H1 (cell line): ENCODE measurements around the gene NTRK2. TPM values are rescaled to one million over a fixed set of nuclear protein-coding genes. Genes with fewer than 3 reads are reported as not detected.

Source experiments
- CTCF ChIA-PET: fragments of 300-600 bp; sonication (Branson Sonifier 250); formaldehyde crosslinking; loops from one replicate; lab custom pipeline; 2021; ENCODE audit not compliant: partially characterized antibody; lab: Charles Lee
- POLR2A ChIA-PET: fragments of 300-600 bp; sonication (Branson Sonifier 250); formaldehyde crosslinking; loops from one replicate; lab custom pipeline; 2021; ENCODE audit warnings: inconsistent platforms; ENCODE audit not compliant: partially characterized antibody; lab: Charles Lee
- DNase-seq, 2 experiments: peaks; one replicate each; pipeline versions ENCODE4 v3.0.0 to v3.0.0-alpha.2; 2010 to 2022; ENCODE audit warnings: low spot score in 2 of 2, low read depth in 1 of 2, mixed read lengths in 1 of 2
- FAIRE-seq: peaks from 2 replicates; lab custom pipeline; 2011; peaks lifted over from hg19 to GRCh38; lab: Jason Lieb, UNC
- H2AFZ ChIP-seq: 2 replicates; pipeline ENCODE4 v1.8.1; 2012; ENCODE audit warnings: low read length, inconsistent platforms
- H2AK5ac ChIP-seq: 2 replicates; pipeline ENCODE4 v1.6.1; 2013; ENCODE audit warnings: low read depth, low read length
- H2BK120ac ChIP-seq: replicated peaks from 2 replicates; pipeline ENCODE3; 2013; ENCODE audit warnings: low read depth, low read length, inconsistent platforms
- H2BK12ac ChIP-seq: 2 replicates; pipeline ENCODE4 v1.6.1; 2013; ENCODE audit warnings: low read depth, low read length
- H2BK15ac ChIP-seq: 2 replicates; pipeline ENCODE4 v1.6.1; 2013; ENCODE audit warnings: low read length
- H2BK20ac ChIP-seq: 2 replicates; pipeline ENCODE4 v1.6.1; 2013; ENCODE audit warnings: low read length
- H2BK5ac ChIP-seq: 2 replicates; pipeline ENCODE4 v1.6.1; 2013; ENCODE audit warnings: low read depth, low read length
- H3K14ac ChIP-seq: 2 replicates; pipeline ENCODE4 v1.6.1; 2013; ENCODE audit warnings: inconsistent platforms; ENCODE audit not compliant: insufficient read length
- H3K18ac ChIP-seq: 2 replicates; pipeline ENCODE4 v1.6.1; 2013; ENCODE audit warnings: low read length; ENCODE audit errors: extremely low read depth
- H3K23ac ChIP-seq: 2 replicates; pipeline ENCODE4 v1.6.1; 2013; ENCODE audit warnings: inconsistent platforms; ENCODE audit not compliant: insufficient read length
- H3K23me2 ChIP-seq: 2 replicates; pipeline ENCODE4 v1.6.1; 2013; ENCODE audit warnings: low read depth, low read length
- H3K27ac ChIP-seq: 2 replicates; pipeline ENCODE4 v1.6.1; 2011; ENCODE audit warnings: low read depth, low read length, inconsistent platforms
- H3K27me3 ChIP-seq, 4 experiments: replicated peaks in 1 of 4; 1 replicate in 1 of 4; 2 replicates in 3 of 4; pipeline versions ENCODE4 v1.6.1 to v1.8.1; 2011 to 2013; ENCODE audit warnings: low read length in 3 of 4, mild to moderate bottlenecking in 3 of 4, inconsistent platforms in 2 of 4, mixed read lengths in 2 of 4, moderate library complexity in 1 of 4; ENCODE audit not compliant: control insufficient read depth in 3 of 4, insufficient read depth in 3 of 4; ENCODE audit errors: extremely low read depth in 1 of 4
- H3K36me3 ChIP-seq, 4 experiments: 2 replicates each; pipeline versions ENCODE4 v1.6.1 to v1.8.1; 2011 to 2013; ENCODE audit warnings: mild to moderate bottlenecking in 4 of 4, low read length in 3 of 4, moderate library complexity in 2 of 4, control low read depth in 1 of 4, inconsistent platforms in 1 of 4; ENCODE audit not compliant: insufficient read depth in 4 of 4, control insufficient read depth in 2 of 4
- H3K4ac ChIP-seq: replicated peaks from 2 replicates; pipeline ENCODE3; 2013; ENCODE audit warnings: low read length, low read depth, mixed read lengths, inconsistent platforms; ENCODE audit not compliant: insufficient read length
- H3K4me1 ChIP-seq, 4 experiments: replicated peaks in 1 of 4; 1 replicate in 1 of 4; 2 replicates in 3 of 4; pipeline versions ENCODE4 v1.6.1 to v1.8.1; 2011 to 2013; ENCODE audit warnings: low read length in 3 of 4, inconsistent platforms in 2 of 4, mixed read lengths in 1 of 4; ENCODE audit not compliant: insufficient read depth in 4 of 4, control insufficient read depth in 3 of 4
- H3K4me2 ChIP-seq, 2 experiments: 2 replicates each; pipeline versions ENCODE4 v1.6.1 to v1.8.1; 2011 to 2013; ENCODE audit warnings: low read depth in 2 of 2, low read length in 2 of 2, control low read depth in 1 of 2, inconsistent platforms in 1 of 2, mild to moderate bottlenecking in 1 of 2; ENCODE audit not compliant: insufficient read depth in 1 of 2
- H3K4me3 ChIP-seq, 4 experiments: fragments of 200-600, 300-600 bp in 1 of 4; sonication (generic), shearing (Covaris generic), sonication (Bioruptor Twin) in 1 of 4; 2 replicates each; pipeline versions ENCODE4 v1.5.1 to v1.8.1; 2011 to 2016; ENCODE audit warnings: low read length in 4 of 4, low read depth in 3 of 4, control low read depth in 2 of 4, inconsistent platforms in 2 of 4, mild to moderate bottlenecking in 2 of 4, mixed read lengths in 1 of 4, moderate library complexity in 1 of 4; ENCODE audit not compliant: insufficient read depth in 2 of 4; ENCODE audit errors: extremely low read depth in 1 of 4
- H3K56ac ChIP-seq: replicated peaks from 2 replicates; pipeline ENCODE3; 2013; ENCODE audit warnings: low read depth, mild to moderate bottlenecking, mixed read lengths, low read length, inconsistent platforms; ENCODE audit not compliant: insufficient read length
- H3K79me1 ChIP-seq: 2 replicates; pipeline ENCODE4 v1.6.1; 2013; ENCODE audit warnings: low read depth, low read length, control low read depth
- H3K79me2 ChIP-seq, 2 experiments: 2 replicates each; pipeline versions ENCODE4 v1.6.1 to v1.8.1; 2012 to 2013; ENCODE audit warnings: low read length in 2 of 2, mild to moderate bottlenecking in 2 of 2, inconsistent platforms in 1 of 2; ENCODE audit not compliant: insufficient read depth in 2 of 2, control insufficient read depth in 1 of 2
- H3K9ac ChIP-seq, 4 experiments: replicated peaks in 1 of 4; 1 replicate in 1 of 4; 2 replicates in 3 of 4; pipeline versions ENCODE4 v1.6.1 to v1.8.1; 2011 to 2013; ENCODE audit warnings: low read depth in 3 of 4, low read length in 3 of 4, control low read depth in 2 of 4, mild to moderate bottlenecking in 2 of 4, moderate library complexity in 2 of 4, inconsistent platforms in 1 of 4; ENCODE audit errors: extremely low read depth in 1 of 4
- H3K9me3 ChIP-seq, 2 experiments: 2 replicates each; pipeline versions ENCODE4 v1.6.1 to v1.8.1; 2012 to 2013; ENCODE audit warnings: mild to moderate bottlenecking in 2 of 2, moderate library complexity in 2 of 2, control low read depth in 1 of 2, inconsistent platforms in 1 of 2, low read depth in 1 of 2, low read length in 1 of 2, mixed read lengths in 1 of 2; ENCODE audit not compliant: insufficient read depth in 2 of 2
- H4K20me1 ChIP-seq, 2 experiments: replicated peaks in 1 of 2; 2 replicates each; pipeline versions ENCODE3 to v1.8.1; 2011 to 2013; ENCODE audit warnings: inconsistent platforms in 2 of 2, low read length in 2 of 2, mild to moderate bottlenecking in 1 of 2; ENCODE audit not compliant: insufficient read depth in 2 of 2, control insufficient read depth in 1 of 2
- H4K5ac ChIP-seq: 2 replicates; pipeline ENCODE4 v1.6.1; 2013; ENCODE audit warnings: low read length, low read depth, mixed read lengths, inconsistent platforms; ENCODE audit not compliant: insufficient read length
- H4K8ac ChIP-seq: 2 replicates; pipeline ENCODE4 v1.8.0; 2013; ENCODE audit warnings: mild to moderate bottlenecking, moderate library complexity, low read length, inconsistent platforms; ENCODE audit not compliant: insufficient read depth; ENCODE audit errors: extremely low read depth
- H4K91ac ChIP-seq: replicated peaks from 2 replicates; pipeline ENCODE3; 2013; ENCODE audit warnings: low read length, mixed read lengths, inconsistent platforms; ENCODE audit not compliant: insufficient read length
- CEBPB ChIP-seq: IDR thresholded peaks from 2 replicates; pipeline ENCODE4 v1.6.1; 2012; ENCODE audit warnings: low read depth, low read length
- RFX5 ChIP-seq: IDR thresholded peaks from 2 replicates; pipeline ENCODE4 v1.6.1; 2011; ENCODE audit warnings: low read depth, low read length, improper control_type of control experiment, borderline replicate concordance
- SIRT6 ChIP-seq: IDR thresholded peaks from one replicate; pipeline ENCODE4 v1.7.1; 2012; ENCODE audit warnings: low read length, inconsistent platforms
- SUZ12 ChIP-seq: fragments of 200-600 bp; sonication (generic); IDR thresholded peaks from 2 replicates; pipeline ENCODE4 v1.6.1; 2012; ENCODE audit warnings: mild to moderate bottlenecking, inconsistent platforms, low read length, moderate library complexity, mixed read lengths
- TBP ChIP-seq: IDR thresholded peaks from 2 replicates; pipeline ENCODE4 v1.6.1; 2011; ENCODE audit warnings: low read depth, low read length, improper control_type of control experiment
- WGBS, 2 experiments: shearing (Covaris generic) in 1 of 2; methylation state at CpG; one replicate each; pipeline versions ENCODE4 v1.1.6 to v1.1.7; 2013 to 2015; ENCODE audit warnings: low lambda C conversion rate in 2 of 2, mixed read lengths in 2 of 2, inconsistent platforms in 1 of 2, low coverage in 1 of 2, missing lambda C conversion rate in 1 of 2; ENCODE audit not compliant: insufficient replicate concordance in 2 of 2, insufficient coverage in 1 of 2, insufficient read length in 1 of 2; ENCODE audit errors: extremely low coverage in 1 of 2, missing lambda C conversion rate in 1 of 2; 5-methylcytosine and 5-hydroxymethylcytosine counted together
- polyA plus RNA-seq, 7 experiments: library from polyadenylated mRNA; depleted of rRNA in 3 of 7; stranded (reverse) in 5 of 7; unstranded in 2 of 7; fragments of >200 nt in 5 of 7; fragments of 200-250 nt in 2 of 7; gene quantifications; 1 replicate in 5 of 7; 2 replicates in 1 of 7; 4 replicates in 1 of 7; pipeline versions ENCODE4 v1.2.1 to v1.2.3, GENCODE V29; 2011 to 2013; ENCODE audit warnings: missing spikeins in 2 of 7, mixed read lengths in 2 of 7
- total RNA-seq: library from RNA; stranded (reverse); fragmentation: NEBNext Ultra II Directional; extraction: Animal tissue kit (Norgen Biotek cat#: 25700); gene quantifications from 2 replicates; pipeline ENCODE4 v1.2.1, GENCODE V29; 2021

NTRK2 gene
- total and polyA plus RNA-seq, 2 of the 8 experiments (the other 6 are each of a cell fraction or from before 2014, with no cell fraction given): 0.03 to 0.04 TPM

- no peak overlapping the region for H3K9ac ChIP-seq
- no peak overlapping the region for H3K18ac ChIP-seq
- H3K23me2 ChIP-seq: no peaks in the 10 kb centered on the region
- no peaks in the 10 kb centered on the region for H3K27me3 ChIP-seq
- no peak overlapping the region for H3K27ac ChIP-seq
- H3K4me3 ChIP-seq: no peak overlapping the region
- H2BK20ac ChIP-seq: no peak overlapping the region
- H3K79me1 ChIP-seq: no peaks in the 10 kb centered on the region
- no peaks in the 10 kb centered on the region for H3K9me3 ChIP-seq
- H4K20me1 ChIP-seq: no peaks in the 10 kb centered on the region
- H3K23ac ChIP-seq: no peak overlapping the region
- H4K8ac ChIP-seq: no peak overlapping the region
- no peak overlapping the region for H3K56ac ChIP-seq
- H3K79me2 ChIP-seq: no peaks in the 10 kb centered on the region
- no peak overlapping the region for H3K4ac ChIP-seq
- no peak overlapping the region for H2BK15ac ChIP-seq
- H4K5ac ChIP-seq: no peak overlapping the region
- 93% methylated on average over 7 of the region's 7 CpGs; no CpG with 5 or more reads in 1 of the 2 experiments for WGBS, 2 experiments
- H3K36me3 ChIP-seq: no peaks in the 10 kb centered on the region
- no peak overlapping the region for H2BK5ac ChIP-seq
- no peak overlapping the region for H3K4me2 ChIP-seq
- FAIRE-seq (no peak), DNase-seq (no peak)
- ChIA-PET POLR2A (no interaction called here), CTCF (no interaction called here)
- H2AK5ac ChIP-seq: no peak overlapping the region
- no peak overlapping the region for H3K14ac ChIP-seq
- H2AFZ ChIP-seq: no peak overlapping the region
- H3K4me1 ChIP-seq: no peaks in the 10 kb centered on the region
- TF ChIP-seq SIRT6 (no peak), CEBPB (no peak), RFX5 (no peak), SUZ12 (no peak), TBP (no peak)
- no peak overlapping the region for H4K91ac ChIP-seq
- H2BK120ac ChIP-seq: no peak overlapping the region
- H2BK12ac ChIP-seq: no peak overlapping the region
Observed at GRCh38 chr9:84744195-84744594, 74.7 kb downstream of the NTRK2 start.
